Transverse colon (tissue), 3 donors: Measurements from ENCODE around the gene MAP2K5.

Experiments
- CTCF ChIP-seq, 5 experiments: fragments of 200-600 bp in 3 of 5; fragments of 450-650 bp in 2 of 5; sonication (generic) in 3 of 5; IDR thresholded peaks; 1 replicate in 2 of 5; 2 replicates in 3 of 5; pipeline ENCODE4 v1.5.1; 2016 to 2017; ENCODE audit warnings: antibody characterized with exemption in 5 of 5, inconsistent platforms in 3 of 5, mild to moderate bottlenecking in 2 of 5, moderate library complexity in 1 of 5
- POLR2A ChIP-seq: fragments of 450-650 bp; IDR thresholded peaks from one replicate; pipeline ENCODE4 v1.6.1; 2016; ENCODE audit warnings: antibody characterized with exemption, mild to moderate bottlenecking, moderate library complexity

- TF ChIP-seq CTCF (IDR thresholded peaks at IDR 0.05), result no peak
- no peak for TF ChIP-seq POLR2A
Measured at GRCh38 chr15:67736810-67737209, 194.3 kb downstream of the MAP2K5 start.
